Chondrocyte (in vitro differentiated cells): ENCODE results near the gene CCDC82. TPM values are rescaled to one million over a fixed set of nuclear protein-coding genes. Genes with fewer than 3 reads are reported as not detected.

Source experiments
- DNase-seq: peaks from one replicate; pipeline ENCODE4 v3.0.0; 2021; ENCODE audit warnings: mixed read lengths, low spot score
- H3K27ac Mint-ChIP-seq: one replicate; pipeline ENCODE4 v1.8.0; 2021; ENCODE audit warnings: mild to moderate bottlenecking, moderate library complexity, mixed read lengths; ENCODE audit not compliant: unreplicated experiment
- H3K27me3 Mint-ChIP-seq: 2 replicates; pipeline ENCODE4 v1.8.0; 2021; ENCODE audit warnings: low read depth, mixed read lengths
- H3K36me3 Mint-ChIP-seq: 2 replicates; pipeline ENCODE4 v1.8.0; 2021; ENCODE audit warnings: low read depth, mixed read lengths
- H3K4me1 Mint-ChIP-seq: 2 replicates; pipeline ENCODE4 v1.8.0; 2021; ENCODE audit warnings: low read depth, mild to moderate bottlenecking, mixed read lengths
- H3K4me3 Mint-ChIP-seq: one replicate; pipeline ENCODE4 v1.8.0; 2021; ENCODE audit warnings: mild to moderate bottlenecking, moderate library complexity, mixed read lengths; ENCODE audit not compliant: unreplicated experiment
- H3K9me3 Mint-ChIP-seq: 2 replicates; pipeline ENCODE4 v1.8.0; 2021; ENCODE audit warnings: low read depth, mixed read lengths
- total RNA-seq: library from RNA; stranded (reverse); gene quantifications from 3 replicates; pipeline ENCODE4 v1.2.1, GENCODE V29; 2021
- TF ChIP-seq, protein P1 (sequence below): fragments of 200-600 bp; sonication (generic); IDR thresholded peaks from 2 replicates; pipeline ENCODE4 v1.5.0; 2021; ENCODE audit warnings: antibody characterized with exemption, mild to moderate bottlenecking, moderate library complexity

Gene CCDC82
- total RNA-seq, 1 donor from 2014 or later, result 21.3 TPM

DNA sequence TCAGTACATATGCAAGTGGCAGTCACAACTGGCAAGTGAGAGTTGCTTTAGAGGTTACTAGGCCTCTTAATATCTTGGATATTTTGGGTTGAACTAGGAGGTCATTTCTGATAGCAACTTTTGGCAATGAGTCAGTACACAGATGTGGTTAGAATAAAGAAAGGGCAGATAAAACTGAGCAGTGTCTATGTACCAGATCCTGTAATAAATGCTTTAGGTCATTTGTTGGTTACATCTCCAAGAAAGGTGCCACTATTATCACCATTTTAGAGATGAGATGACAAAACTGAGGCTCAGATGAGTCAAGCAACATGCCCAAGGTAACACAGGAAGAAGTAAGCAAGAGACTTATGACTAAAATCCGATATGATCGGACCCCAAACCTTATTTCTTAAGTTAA lies 71.7 kb downstream of the CCDC82 start:
- H3K9me3 Mint-ChIP-seq, result no peaks in the 10 kb centered on the region
- peak overlapping the region; percentile 25 for H3K27ac Mint-ChIP-seq
- H3K4me3 Mint-ChIP-seq, result no peak overlapping the region
- peaks cover 93% of the 10 kb centered on the region for H3K4me1 Mint-ChIP-seq
- peaks cover 4% of the 10 kb centered on the region for H3K36me3 Mint-ChIP-seq
- no peak for DNase-seq
- TF ChIP-seq, protein P1, sequence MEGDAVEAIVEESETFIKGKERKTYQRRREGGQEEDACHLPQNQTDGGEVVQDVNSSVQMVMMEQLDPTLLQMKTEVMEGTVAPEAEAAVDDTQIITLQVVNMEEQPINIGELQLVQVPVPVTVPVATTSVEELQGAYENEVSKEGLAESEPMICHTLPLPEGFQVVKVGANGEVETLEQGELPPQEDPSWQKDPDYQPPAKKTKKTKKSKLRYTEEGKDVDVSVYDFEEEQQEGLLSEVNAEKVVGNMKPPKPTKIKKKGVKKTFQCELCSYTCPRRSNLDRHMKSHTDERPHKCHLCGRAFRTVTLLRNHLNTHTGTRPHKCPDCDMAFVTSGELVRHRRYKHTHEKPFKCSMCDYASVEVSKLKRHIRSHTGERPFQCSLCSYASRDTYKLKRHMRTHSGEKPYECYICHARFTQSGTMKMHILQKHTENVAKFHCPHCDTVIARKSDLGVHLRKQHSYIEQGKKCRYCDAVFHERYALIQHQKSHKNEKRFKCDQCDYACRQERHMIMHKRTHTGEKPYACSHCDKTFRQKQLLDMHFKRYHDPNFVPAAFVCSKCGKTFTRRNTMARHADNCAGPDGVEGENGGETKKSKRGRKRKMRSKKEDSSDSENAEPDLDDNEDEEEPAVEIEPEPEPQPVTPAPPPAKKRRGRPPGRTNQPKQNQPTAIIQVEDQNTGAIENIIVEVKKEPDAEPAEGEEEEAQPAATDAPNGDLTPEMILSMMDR, result no peak
- no peaks in the 10 kb centered on the region for H3K27me3 Mint-ChIP-seq

DNA sequence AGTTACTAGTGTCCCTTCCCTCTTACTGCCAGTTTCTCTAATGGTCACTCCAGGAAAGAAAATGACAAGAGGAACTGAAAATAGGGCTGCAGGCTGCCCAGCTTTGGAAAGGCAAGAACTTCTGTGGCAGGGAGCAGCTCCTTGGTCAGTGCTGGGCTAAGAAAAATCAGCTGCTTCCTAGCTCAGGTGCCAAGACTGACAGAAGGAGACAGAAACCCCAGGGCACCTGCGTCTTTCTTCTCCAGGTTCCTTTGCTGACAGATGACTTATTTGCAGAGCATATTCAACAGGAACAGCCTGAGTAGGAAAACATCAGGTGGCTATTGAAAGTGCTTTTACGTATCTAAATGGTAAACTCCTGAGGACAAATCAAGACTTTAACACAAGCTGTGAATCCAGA lies 72.1 kb downstream of the CCDC82 start:
- H3K9me3 Mint-ChIP-seq, result no peaks in the 10 kb centered on the region
- no peak overlapping the region for H3K4me3 Mint-ChIP-seq
- no peaks in the 10 kb centered on the region for H3K27me3 Mint-ChIP-seq
- DNase-seq, result no peak
- H3K27ac Mint-ChIP-seq, result peak overlapping the region; percentile 57
- H3K4me1 Mint-ChIP-seq, result peaks cover 93% of the 10 kb centered on the region
- TF ChIP-seq, protein P1, result no peak
- H3K36me3 Mint-ChIP-seq, result peaks cover 4% of the 10 kb centered on the region

DNA sequence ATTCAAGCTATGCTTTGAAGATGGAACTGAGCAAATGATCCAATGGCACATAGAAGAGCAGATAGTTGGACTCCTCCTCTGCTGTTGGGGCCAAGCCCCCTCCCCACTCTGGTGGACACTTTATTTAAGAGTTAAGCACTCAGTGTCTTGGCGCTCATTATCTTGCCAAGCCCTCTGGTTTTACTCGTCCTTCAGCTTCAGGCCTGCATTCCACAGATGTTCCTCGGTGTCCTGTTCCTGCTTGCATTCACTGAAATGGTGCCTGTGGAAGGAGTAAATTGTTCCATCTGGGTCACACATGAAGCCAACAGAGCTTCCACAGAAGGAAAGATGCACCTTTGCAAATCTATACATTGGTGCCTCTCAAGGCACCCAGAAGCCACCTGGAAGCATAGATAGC lies 72.8 kb downstream of the CCDC82 start:
- Mint-ChIP-seq H3K4me3 (no peak overlapping the region), H3K27ac (peak overlapping the region; percentile 71), H3K9me3 (no peaks in the 10 kb centered on the region), H3K36me3 (peaks cover 3% of the 10 kb centered on the region), H3K27me3 (no peaks in the 10 kb centered on the region), H3K4me1 (peaks cover 93% of the 10 kb centered on the region)
- TF ChIP-seq, protein P1, result no peak
- no peak for DNase-seq

DNA sequence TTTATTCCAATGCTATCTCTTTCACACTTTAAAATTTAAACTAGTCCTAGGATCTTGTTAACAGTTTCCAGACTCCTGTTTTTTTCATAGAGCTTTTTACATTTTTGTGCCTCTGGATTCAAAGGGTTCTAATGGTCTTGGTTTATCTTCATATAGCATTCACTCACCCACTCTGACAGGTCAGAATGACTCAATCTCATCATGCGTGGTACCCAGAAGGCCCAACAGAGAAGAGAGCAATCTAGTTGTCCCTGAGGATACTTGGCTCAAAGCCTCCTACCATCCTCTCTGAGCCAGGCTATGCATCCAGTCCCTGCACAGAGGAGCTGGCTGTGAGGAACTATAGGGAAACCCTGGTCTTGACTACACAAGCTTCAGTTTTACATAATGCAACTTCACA lies 74.2 kb downstream of the CCDC82 start:
- Mint-ChIP-seq H3K9me3 (no peaks in the 10 kb centered on the region), H3K27ac (peak overlapping the region; percentile 53), H3K4me3 (no peak overlapping the region), H3K4me1 (peaks cover 93% of the 10 kb centered on the region), H3K27me3 (no peaks in the 10 kb centered on the region), H3K36me3 (peaks cover 3% of the 10 kb centered on the region)
- TF ChIP-seq, protein P1, result no peak
- no peak for DNase-seq

DNA sequence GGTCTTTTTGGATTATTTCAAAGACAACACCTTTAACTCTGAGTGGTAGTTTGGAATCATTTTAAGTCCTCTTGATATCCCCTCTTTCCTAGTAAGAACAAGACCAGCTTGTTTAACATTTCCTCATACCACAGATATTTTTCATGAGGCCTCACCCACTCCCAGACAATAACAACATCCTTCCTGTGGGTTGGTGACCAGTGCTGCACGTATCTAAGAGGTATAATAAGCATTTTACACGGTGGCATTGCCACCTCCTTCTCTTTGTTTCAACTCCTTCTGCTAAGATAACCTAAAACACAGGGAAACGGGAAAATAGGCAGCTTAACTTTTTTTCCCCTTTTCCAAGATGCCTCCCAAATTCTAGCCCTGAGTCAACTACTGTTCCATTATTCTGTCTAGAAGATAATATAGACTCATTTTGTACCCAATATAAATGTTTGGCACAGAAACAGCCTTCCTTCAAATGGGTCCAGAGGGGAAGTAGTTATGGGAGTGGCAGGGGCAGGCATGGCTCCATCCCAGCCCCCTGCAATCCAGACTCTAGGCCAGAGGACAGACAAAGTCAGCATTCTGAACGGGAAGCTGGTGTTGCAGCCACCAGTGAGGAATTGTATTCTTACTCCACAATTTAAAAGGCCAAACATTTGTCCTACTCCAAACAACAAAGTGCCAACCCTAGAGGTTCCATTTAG lies 75.2 kb downstream of the CCDC82 start:
- Mint-ChIP-seq H3K9me3 (no peaks in the 10 kb centered on the region), H3K4me3 (peak overlapping the region; percentile 6), H3K27me3 (no peaks in the 10 kb centered on the region), H3K4me1 (peaks cover 85% of the 10 kb centered on the region), H3K36me3 (peaks cover 3% of the 10 kb centered on the region), H3K27ac (peak overlapping the region; percentile 82)
- TF ChIP-seq, protein P1, result no peak
- DNase-seq, result no peak
